ENCODE results near the gene TMPRSS4. TPM values are rescaled to one million over a fixed set of nuclear protein-coding genes. Genes with fewer than 3 reads are reported as not detected.

TMPRSS4 gene
- total RNA-seq, 4 donors from 2014 or later: 41.3 to 274 (median 159) TPM

- TF ChIP-seq POLR2A (IDR thresholded peaks at IDR 0.05): no peak
- TF ChIP-seq CTCF (IDR thresholded peaks at IDR 0.05): no peak
- H3K27ac ChIP-seq: no peak overlapping the region
- no peaks in the 10 kb centered on the region for H3K9me3 ChIP-seq
- DNase-seq: peak in 1 of 3 donors; percentile 40
- peaks cover 0 to 9% (median 2%) of the 10 kb centered on the region in 4 donors for H3K4me1 ChIP-seq
- H3K4me3 ChIP-seq: no peak overlapping the region
- H3K27me3 ChIP-seq: no peaks in the 10 kb centered on the region
- H3K36me3 ChIP-seq: no peaks in the 10 kb centered on the region
Measured at GRCh38 chr11:118048472-118049370, 28.2 kb upstream of the TMPRSS4 start.

GRCh38 chr11:118049771-118050170, 27.1 kb upstream of the TMPRSS4 start:
- no peak overlapping the region for H3K4me3 ChIP-seq
- H3K4me1 ChIP-seq: peaks cover 0 to 9% (median 2%) of the 10 kb centered on the region in 4 donors
- no peaks in the 10 kb centered on the region for H3K36me3 ChIP-seq
- DNase-seq: peak in 1 of 3 donors; percentile 37
- peak overlapping the region in 1 of 4 donors; percentile 49 for H3K27ac ChIP-seq
- TF ChIP-seq POLR2A (IDR thresholded peaks at IDR 0.05) (no peak), CTCF (IDR thresholded peaks at IDR 0.05) (no peak)
- H3K27me3 ChIP-seq: no peaks in the 10 kb centered on the region
- no peaks in the 10 kb centered on the region for H3K9me3 ChIP-seq

- H3K4me1 ChIP-seq: peaks cover 0 to 9% (median 2%) of the 10 kb centered on the region in 4 donors
- no peaks in the 10 kb centered on the region for H3K9me3 ChIP-seq
- H3K4me3 ChIP-seq: no peak overlapping the region
- H3K36me3 ChIP-seq: no peaks in the 10 kb centered on the region
- TF ChIP-seq POLR2A (IDR thresholded peaks at IDR 0.05): no peak
- no peak for TF ChIP-seq CTCF (IDR thresholded peaks at IDR 0.05)
- no peaks in the 10 kb centered on the region for H3K27me3 ChIP-seq
- peak in 1 of 3 donors; percentile 38 for DNase-seq
- peak overlapping the region in 2 of 4 donors; percentile 53 to 69 for H3K27ac ChIP-seq
Measured at GRCh38 chr11:118050208-118050891, 26.5 kb upstream of the TMPRSS4 start.

GRCh38 chr11:118051136-118051610, 25.7 kb upstream of the TMPRSS4 start:
- Histone ChIP-seq H3K27me3 (no peaks in the 10 kb centered on the region), H3K4me3 (no peak overlapping the region), H3K27ac (peak overlapping the region; percentile 26 to 69 (median 52)), H3K36me3 (no peaks in the 10 kb centered on the region), H3K9me3 (no peaks in the 10 kb centered on the region), H3K4me1 (peaks cover 0 to 9% (median 2%) of the 10 kb centered on the region in 4 donors)
- no peak for TF ChIP-seq CTCF (IDR thresholded peaks at IDR 0.05)
- TF ChIP-seq POLR2A (IDR thresholded peaks at IDR 0.05): no peak
- DNase-seq: peak in 1 of 3 donors; percentile 48

- TF ChIP-seq CTCF (IDR thresholded peaks at IDR 0.05) (no peak), POLR2A (IDR thresholded peaks at IDR 0.05) (no peak)
- no peak overlapping the region for H3K4me3 ChIP-seq
- H3K9me3 ChIP-seq: no peaks in the 10 kb centered on the region
- peaks cover 0 to 9% (median 2%) of the 10 kb centered on the region in 4 donors for H3K4me1 ChIP-seq
- H3K27ac ChIP-seq: peak overlapping the region in 3 of 4 donors; percentile 51 to 69 (median 53)
- H3K27me3 ChIP-seq: no peaks in the 10 kb centered on the region
- no peaks in the 10 kb centered on the region for H3K36me3 ChIP-seq
- peak in 2 of 3 donors; percentile 75 to 81 for DNase-seq
Measured at GRCh38 chr11:118051611-118052461, 25.0 kb upstream of the TMPRSS4 start.
